ENCODE results near the gene ATF6. TPM values are rescaled to one million over a fixed set of nuclear protein-coding genes. Genes with fewer than 3 reads are reported as not detected.
A peak's percentile ranks its signal among the peaks of the same experiment; 100 is the strongest.

The ATF6 gene
- total RNA-seq, 2 experiments from 2014 or later = 16.9 to 17.3 TPM

DNA sequence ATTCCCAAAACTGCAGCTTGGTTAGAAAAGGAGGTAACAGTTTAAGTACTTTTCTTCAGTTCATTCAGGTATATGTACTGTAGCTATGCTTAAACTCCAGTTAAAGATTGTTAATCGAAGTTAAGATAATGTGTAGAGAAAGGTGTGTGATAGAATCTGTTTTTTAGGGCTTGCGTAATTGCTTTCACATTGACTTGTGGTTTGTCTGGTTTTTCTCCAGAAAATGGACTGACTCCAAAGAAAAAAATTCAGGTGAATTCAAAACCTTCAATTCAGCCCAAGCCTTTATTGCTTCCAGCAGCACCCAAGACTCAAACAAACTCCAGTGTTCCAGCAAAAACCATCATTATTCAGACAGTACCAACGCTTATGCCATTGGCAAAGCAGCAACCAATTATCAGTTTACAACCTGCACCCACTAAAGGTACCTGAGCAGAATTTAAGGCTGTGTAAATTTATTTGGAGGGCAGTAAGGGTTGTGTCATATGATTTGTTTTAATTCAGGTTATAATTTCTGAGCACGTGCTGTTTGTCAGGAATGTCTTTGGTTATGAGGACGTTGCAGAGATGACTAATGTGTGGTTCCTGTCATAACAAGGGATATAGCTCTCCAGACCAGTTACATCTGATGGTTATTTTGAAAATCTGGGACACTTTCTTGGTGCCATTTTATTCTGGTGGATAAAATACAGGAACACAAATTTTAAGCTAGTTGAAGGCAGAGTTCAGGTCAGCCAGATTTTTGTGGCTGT lies 26.0 kb downstream of the ATF6 start:
- intact Hi-C loops (cut with micrococcal nuclease) = loop anchor here (5.0 kb wide), 1 partner anchor 245 kb away; no protein-coding TSS in a partner anchor
- Mint-ChIP-seq H3K27me3 (no peaks in the 10 kb centered on the region), H3K4me1 (ENCODE audit: low read depth) (peaks cover 5% of the 10 kb centered on the region), H3K36me3 (ENCODE audit: low read depth) (peaks cover 38% of the 10 kb centered on the region), H3K9me3 (no peaks in the 10 kb centered on the region), H3K4me3 (no peak overlapping the region), H3K27ac (no peak overlapping the region)
- ChIA-PET POLR2A (interaction anchor here (1.4 kb wide), 1 partner anchor 243 kb away, joined by 4 read pairs; no protein-coding TSS in a partner anchor), CTCF (interaction anchor here (0.6 to 8.3 kb wide), 48 partner anchors 8 to 308 kb away, joined by 3 to 166 read pairs (median 4); partner anchors contain the start of genes ATF6, DUSP12 and OLFML2B)
- TF ChIP-seq, protein P1, sequence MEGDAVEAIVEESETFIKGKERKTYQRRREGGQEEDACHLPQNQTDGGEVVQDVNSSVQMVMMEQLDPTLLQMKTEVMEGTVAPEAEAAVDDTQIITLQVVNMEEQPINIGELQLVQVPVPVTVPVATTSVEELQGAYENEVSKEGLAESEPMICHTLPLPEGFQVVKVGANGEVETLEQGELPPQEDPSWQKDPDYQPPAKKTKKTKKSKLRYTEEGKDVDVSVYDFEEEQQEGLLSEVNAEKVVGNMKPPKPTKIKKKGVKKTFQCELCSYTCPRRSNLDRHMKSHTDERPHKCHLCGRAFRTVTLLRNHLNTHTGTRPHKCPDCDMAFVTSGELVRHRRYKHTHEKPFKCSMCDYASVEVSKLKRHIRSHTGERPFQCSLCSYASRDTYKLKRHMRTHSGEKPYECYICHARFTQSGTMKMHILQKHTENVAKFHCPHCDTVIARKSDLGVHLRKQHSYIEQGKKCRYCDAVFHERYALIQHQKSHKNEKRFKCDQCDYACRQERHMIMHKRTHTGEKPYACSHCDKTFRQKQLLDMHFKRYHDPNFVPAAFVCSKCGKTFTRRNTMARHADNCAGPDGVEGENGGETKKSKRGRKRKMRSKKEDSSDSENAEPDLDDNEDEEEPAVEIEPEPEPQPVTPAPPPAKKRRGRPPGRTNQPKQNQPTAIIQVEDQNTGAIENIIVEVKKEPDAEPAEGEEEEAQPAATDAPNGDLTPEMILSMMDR (IDR thresholded peaks at IDR 0.05) = no peak
- DNase-seq = no peak
- no peak for ATAC-seq

DNA sequence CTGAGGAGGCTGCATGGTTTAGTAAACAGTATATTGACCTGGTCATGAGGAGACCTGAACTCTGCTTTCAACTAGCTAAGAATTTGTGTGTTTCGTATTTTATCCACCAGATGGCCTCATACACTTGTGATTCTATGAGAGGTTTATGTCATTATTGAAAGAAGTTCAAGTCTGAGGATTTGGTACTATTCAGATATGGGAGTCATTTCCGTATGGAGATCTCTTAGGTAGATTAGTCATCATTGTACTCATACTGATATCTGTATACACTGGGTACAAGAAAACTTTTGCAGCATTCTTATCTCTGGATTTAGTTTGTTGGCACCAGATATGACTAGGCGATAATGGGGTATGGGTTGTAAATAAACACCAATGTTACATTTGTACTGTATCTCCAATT lies 26.6 kb downstream of the ATF6 start:
- TF ChIP-seq, protein P1 (IDR thresholded peaks at IDR 0.05) = peak; percentile 73
- H3K4me1 Mint-ChIP-seq (ENCODE audit: low read depth) = peaks cover 5% of the 10 kb centered on the region
- no peak overlapping the region for H3K4me3 Mint-ChIP-seq
- no peak overlapping the region for H3K27ac Mint-ChIP-seq
- POLR2A ChIA-PET = interaction anchor here (0.6 to 1.4 kb wide), 2 partner anchors 242 to 243 kb away, joined by 3 to 4 read pairs; no protein-coding TSS in a partner anchor
- no peaks in the 10 kb centered on the region for H3K9me3 Mint-ChIP-seq
- peaks cover 42% of the 10 kb centered on the region for H3K36me3 Mint-ChIP-seq (ENCODE audit: low read depth)
- H3K27me3 Mint-ChIP-seq = no peaks in the 10 kb centered on the region
- DNase-seq = no peak
- peak; percentile 77 for ATAC-seq
- intact Hi-C loops (cut with micrococcal nuclease) = loop anchor here (5.0 kb wide), 1 partner anchor 245 kb away; no protein-coding TSS in a partner anchor
- CTCF ChIA-PET = interaction anchor here (0.6 to 8.3 kb wide), 48 partner anchors 8 to 309 kb away, joined by 3 to 166 read pairs (median 4); partner anchors contain the start of genes ATF6, DUSP12 and OLFML2B

DNA sequence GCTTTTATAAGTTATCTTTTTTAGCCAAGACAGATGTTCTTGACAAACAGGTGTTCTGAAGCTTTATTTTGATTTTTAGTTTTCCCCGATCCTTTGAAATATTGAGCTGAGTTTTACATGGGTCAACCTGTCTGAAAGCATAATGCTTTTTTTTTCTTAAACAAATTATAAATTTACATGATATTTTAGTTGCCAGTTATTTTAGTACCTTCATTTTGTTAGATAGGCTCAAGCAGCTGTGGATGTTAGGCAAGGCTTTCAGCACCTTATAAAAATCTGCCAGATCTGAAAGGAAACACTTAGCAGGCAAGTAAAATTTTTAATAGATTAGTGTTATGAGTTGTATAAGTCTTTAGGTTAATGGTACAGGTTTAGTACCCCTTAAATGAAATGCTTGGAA lies 33.7 kb downstream of the ATF6 start:
- Mint-ChIP-seq H3K36me3 (ENCODE audit: low read depth) (peaks cover 43% of the 10 kb centered on the region), H3K27ac (no peak overlapping the region)
- POLR2A ChIA-PET = no interaction called here

DNA sequence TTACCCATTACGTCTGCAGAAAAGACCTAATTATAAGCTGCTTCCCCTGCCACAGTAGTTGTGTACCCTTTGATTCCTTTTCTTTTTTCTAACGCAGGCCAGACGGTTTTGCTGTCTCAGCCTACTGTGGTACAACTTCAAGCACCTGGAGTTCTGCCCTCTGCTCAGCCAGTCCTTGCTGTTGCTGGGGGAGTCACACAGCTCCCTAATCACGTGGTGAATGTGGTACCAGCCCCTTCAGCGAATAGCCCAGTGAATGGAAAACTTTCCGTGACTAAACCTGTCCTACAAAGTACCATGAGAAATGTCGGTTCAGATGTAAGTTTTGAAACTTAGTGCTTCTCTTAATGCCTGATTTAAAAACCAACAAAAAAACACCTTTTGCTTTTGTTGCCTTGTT lies 35.8 kb downstream of the ATF6 start:
- H3K4me1 Mint-ChIP-seq (ENCODE audit: low read depth) = peaks cover 13% of the 10 kb centered on the region
- intact Hi-C loops (cut with micrococcal nuclease) = no loop called here
- no peak overlapping the region for H3K27ac Mint-ChIP-seq
- ATAC-seq (no peak), DNase-seq (no peak)
- CTCF ChIA-PET = interaction anchor here (0.9 to 1.6 kb wide), 3 partner anchors 8 to 54 kb away, joined by 3 to 7 read pairs (median 3); no protein-coding TSS in a partner anchor
- TF ChIP-seq, protein P1 (IDR thresholded peaks at IDR 0.05) = no peak
- peaks cover 49% of the 10 kb centered on the region for H3K36me3 Mint-ChIP-seq (ENCODE audit: low read depth)
- H3K9me3 Mint-ChIP-seq = no peaks in the 10 kb centered on the region
- no peaks in the 10 kb centered on the region for H3K27me3 Mint-ChIP-seq
- POLR2A ChIA-PET = no interaction called here
- no peak overlapping the region for H3K4me3 Mint-ChIP-seq

More for the DNA sequence above, 33.7 kb downstream of the ATF6 start:
- H3K27me3 Mint-ChIP-seq = no peaks in the 10 kb centered on the region
- no peaks in the 10 kb centered on the region for H3K9me3 Mint-ChIP-seq
- ATAC-seq = no peak
- TF ChIP-seq, protein P1 (IDR thresholded peaks at IDR 0.05) = no peak
- DNase-seq = no peak
- H3K4me3 Mint-ChIP-seq = no peak overlapping the region
- intact Hi-C loops (cut with micrococcal nuclease) = no loop called here
- H3K4me1 Mint-ChIP-seq (ENCODE audit: low read depth) = peaks cover 7% of the 10 kb centered on the region
- CTCF ChIA-PET = interaction anchor here (1.7 kb wide), 1 partner anchor 238 kb away, joined by 5 read pairs; no protein-coding TSS in a partner anchor

DNA sequence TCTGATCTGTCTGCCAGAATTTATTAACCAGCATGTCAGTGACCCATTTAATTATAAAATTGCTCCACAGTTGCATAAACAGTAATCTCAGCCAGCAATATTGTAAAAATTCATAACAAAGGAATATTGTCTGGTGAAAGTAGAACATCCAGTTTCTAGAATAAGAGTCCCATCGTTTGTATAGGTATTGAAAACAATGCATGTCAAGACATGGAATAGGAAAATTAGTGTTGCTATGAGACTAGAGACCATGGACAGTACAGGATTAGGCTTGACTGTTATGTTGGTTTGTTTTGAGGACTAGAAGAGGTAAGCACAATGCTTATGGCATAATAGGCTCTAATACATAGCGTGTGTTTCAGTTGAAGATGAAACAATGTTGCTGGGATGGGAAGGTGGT lies 37.1 kb downstream of the ATF6 start:
- TF ChIP-seq, protein P1 (IDR thresholded peaks at IDR 0.05) = no peak
- H3K9me3 Mint-ChIP-seq = no peaks in the 10 kb centered on the region
- H3K27ac Mint-ChIP-seq = no peak overlapping the region
- no peak overlapping the region for H3K4me3 Mint-ChIP-seq
- peaks cover 41% of the 10 kb centered on the region for H3K36me3 Mint-ChIP-seq (ENCODE audit: low read depth)
- H3K4me1 Mint-ChIP-seq (ENCODE audit: low read depth) = peaks cover 13% of the 10 kb centered on the region
- ATAC-seq (no peak), DNase-seq (no peak)
- no peaks in the 10 kb centered on the region for H3K27me3 Mint-ChIP-seq
- intact Hi-C loops (cut with micrococcal nuclease) = no loop called here
- ChIA-PET CTCF (interaction anchor here (1.3 to 1.6 kb wide), 2 partner anchors 9 to 11 kb away, joined by 3 to 5 read pairs; no protein-coding TSS in a partner anchor), POLR2A (interaction anchor here (0.9 kb wide), 1 partner anchor 11 kb away, joined by 3 read pairs; no protein-coding TSS in a partner anchor)
